Choroid plexus epithelial cell (primary cell): Measurements from ENCODE around the gene MAML2.

Experiments
- DNase-seq: peaks from one replicate; pipeline ENCODE4 v3.0.0-alpha.2; 2010; ENCODE audit warnings: low read depth
- H3K4me3 ChIP-seq: 2 replicates; pipeline ENCODE4 v1.5.1; 2011; ENCODE audit warnings: low read depth, mild to moderate bottlenecking, control low read depth, low read length, moderate library complexity
- CTCF ChIP-seq: conservative IDR thresholded peaks from 2 replicates; pipeline ENCODE4 v1.5.1; 2011; ENCODE audit warnings: low read depth, mild to moderate bottlenecking, control low read depth, inconsistent platforms, low read length, moderate library complexity

MAML2 gene

GRCh38 chr11:96127596-96127959 lies 215.4 kb downstream of the MAML2 start:
- no peak overlapping the region for H3K4me3 ChIP-seq
- no peak for DNase-seq
- no peak for TF ChIP-seq CTCF

DNA sequence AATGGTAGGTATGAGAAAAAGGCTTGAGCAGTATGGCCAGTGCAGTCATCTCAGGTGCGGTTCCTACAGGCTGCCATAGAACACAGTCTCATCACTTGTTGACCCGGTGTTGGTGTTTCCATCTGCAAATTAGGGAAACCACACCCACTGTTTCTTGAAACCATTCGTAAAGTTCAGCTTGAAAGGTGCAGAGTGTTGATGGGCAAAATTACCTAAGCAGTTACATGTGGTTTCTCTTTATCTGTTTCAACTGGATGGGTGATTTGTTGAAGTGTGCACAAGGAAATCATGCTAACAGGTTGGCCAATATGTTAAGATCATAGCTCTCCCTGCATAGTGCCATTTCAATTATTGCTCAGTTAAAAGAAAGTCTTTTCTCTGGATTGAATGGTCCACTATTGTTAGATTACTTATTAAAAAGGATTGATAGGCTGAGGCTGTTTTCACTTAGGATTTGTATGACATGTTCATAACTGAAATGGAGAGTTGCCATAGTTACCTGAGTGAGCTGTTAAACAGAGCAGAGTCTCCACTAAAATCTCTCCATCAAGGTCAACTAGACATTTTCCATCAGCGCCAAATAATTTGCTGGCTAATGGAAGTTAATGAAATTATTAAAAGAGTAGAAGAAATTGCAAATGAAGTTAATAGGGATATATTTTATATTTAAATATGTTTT lies 215.9 kb downstream of the MAML2 start:
- TF ChIP-seq CTCF = no peak
- no peak overlapping the region for H3K4me3 ChIP-seq
- DNase-seq = no peak

GRCh38 chr11:96125400-96125799 lies 217.6 kb downstream of the MAML2 start:
- DNase-seq = no peak
- TF ChIP-seq CTCF = no peak
- no peak overlapping the region for H3K4me3 ChIP-seq

- no peak for TF ChIP-seq CTCF
- H3K4me3 ChIP-seq = no peak overlapping the region
- no peak for DNase-seq
Observed at GRCh38 chr11:96124155-96124554, 218.8 kb downstream of the MAML2 start.

GRCh38 chr11:96123301-96123700 lies 219.7 kb downstream of the MAML2 start:
- H3K4me3 ChIP-seq = no peak overlapping the region
- no peak for DNase-seq
- TF ChIP-seq CTCF = no peak

DNA sequence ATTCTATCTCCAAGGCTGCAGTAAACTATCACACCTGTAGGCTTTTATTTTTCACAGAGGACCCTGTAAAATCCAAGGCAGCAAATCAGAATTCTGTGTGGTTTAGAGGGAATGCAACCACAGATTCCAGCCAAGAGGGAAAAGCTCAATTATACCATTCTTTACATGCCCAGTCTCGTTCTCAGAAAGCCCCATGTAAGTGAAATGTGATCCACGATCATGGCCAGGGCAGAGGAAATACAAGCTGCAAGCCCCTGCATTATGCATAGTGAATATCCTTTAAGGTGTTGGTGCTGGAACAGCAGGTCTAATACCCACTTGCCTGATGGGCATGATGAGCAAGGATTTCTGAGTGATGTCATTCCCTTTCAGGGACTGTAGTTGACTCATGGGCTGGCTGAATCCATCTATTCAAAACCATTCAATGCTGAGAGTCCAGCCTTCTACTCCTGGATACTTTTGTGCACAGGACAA lies 220.4 kb downstream of the MAML2 start:
- TF ChIP-seq CTCF = no peak
- DNase-seq = peak; percentile 53
- no peak overlapping the region for H3K4me3 ChIP-seq

DNA sequence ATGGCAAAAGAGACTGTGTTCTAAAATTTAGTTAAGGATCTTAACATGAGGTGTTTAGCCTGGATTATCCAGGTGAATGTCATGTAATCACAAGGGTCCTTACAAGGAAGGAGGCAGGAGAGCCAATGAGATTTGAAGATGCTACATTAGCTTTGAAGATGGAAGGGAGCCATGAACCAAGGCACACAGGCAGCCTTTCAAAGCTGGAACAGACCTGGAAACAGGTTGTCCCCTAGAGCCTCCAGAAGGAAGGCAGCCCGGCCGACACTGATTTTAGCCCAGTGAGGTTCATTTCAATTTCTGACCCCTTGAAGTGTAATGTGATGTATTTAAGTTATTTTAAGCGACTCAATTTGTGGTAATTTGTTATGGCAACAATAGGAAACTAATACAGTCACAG lies 223.8 kb downstream of the MAML2 start:
- no peak for DNase-seq
- TF ChIP-seq CTCF = no peak
- H3K4me3 ChIP-seq = no peak overlapping the region
